GM12872 (cell line): Measurements from ENCODE around the gene RIPOR3.

Experiments used
- CTCF ChIP-seq: IDR thresholded peaks from 3 replicates; pipeline ENCODE4 v1.5.1; 2011; ENCODE audit warnings: low read depth, mild to moderate bottlenecking, low read length, moderate library complexity; ENCODE audit not compliant: insufficient read depth

Gene RIPOR3

DNA sequence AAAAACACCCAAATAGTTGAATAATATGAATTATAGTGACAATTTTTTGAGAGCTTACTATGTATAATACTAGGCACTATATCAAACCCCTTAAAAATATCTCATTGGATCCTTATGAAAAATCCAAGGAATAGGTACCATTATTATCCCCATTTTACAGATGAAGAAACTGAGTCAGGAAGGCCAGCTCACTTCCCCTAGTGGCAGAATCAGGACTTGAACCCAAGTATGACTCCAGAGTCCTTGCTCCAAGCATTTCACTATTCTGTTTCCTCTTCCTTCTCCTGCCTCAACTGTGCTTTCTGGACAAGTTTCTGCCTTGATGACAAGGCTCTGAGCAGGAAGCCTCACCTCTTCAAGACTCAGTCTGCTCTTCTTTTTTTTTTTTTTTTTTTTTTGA, 29.2 kb upstream of the RIPOR3 start:
- 0 out of 3 replicates have a peak, but pooled peaks have one; percentile 11 for TF ChIP-seq CTCF

- TF ChIP-seq CTCF, result no peak
Observed at GRCh38 chr20:50720026-50720425, 28.7 kb upstream of the RIPOR3 start.

GRCh38 chr20:50719328-50719727, 28.0 kb upstream of the RIPOR3 start:
- no peak for TF ChIP-seq CTCF

- TF ChIP-seq CTCF, result no peak
Observed at GRCh38 chr20:50717974-50718761, 26.8 kb upstream of the RIPOR3 start.

- TF ChIP-seq CTCF, result no peak
Observed at GRCh38 chr20:50717312-50717711, 26.0 kb upstream of the RIPOR3 start.

DNA sequence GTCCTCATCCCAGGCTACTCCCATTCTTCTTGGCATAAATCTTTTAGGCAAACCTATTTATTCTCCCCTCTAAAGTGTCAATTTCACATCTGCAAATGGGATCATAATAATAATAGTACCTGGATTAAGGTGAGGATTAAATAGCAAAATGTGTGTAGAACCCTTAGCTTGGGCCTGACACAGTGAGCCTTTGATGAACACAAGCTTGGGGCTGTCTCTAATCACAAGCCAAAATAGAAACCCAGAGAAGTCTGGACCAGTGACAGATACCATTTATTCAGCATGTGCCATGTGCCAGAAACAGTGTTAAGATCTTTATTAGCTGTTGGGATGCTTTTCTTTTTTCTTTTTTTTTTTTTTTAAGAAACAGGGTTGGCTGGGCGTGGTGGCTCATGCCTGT, 25.2 kb upstream of the RIPOR3 start:
- TF ChIP-seq CTCF, result no peak

DNA sequence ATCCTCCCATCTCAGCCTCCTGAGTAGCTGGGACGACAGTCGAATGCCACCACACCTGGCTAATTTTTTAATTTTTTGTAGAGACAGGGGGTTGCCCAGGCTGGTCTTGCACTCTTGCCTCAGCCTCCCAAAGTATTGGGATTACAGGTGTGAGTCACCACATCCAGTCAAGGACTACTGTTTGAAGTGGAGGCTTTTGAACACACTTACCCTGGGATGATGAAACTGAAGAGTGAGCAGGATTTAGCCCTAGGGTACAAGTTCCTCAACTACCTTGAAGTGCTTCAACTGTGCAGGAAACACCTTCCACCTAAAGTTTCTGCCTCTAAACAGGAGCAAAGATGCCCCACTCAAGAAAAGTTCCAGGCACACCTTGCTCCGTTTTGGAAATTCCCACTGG, 24.4 kb upstream of the RIPOR3 start:
- no peak for TF ChIP-seq CTCF

GRCh38 chr20:50713657-50714101, 22.3 kb upstream of the RIPOR3 start:
- 0 out of 3 replicates have a peak, but pooled peaks have one; percentile 19 for TF ChIP-seq CTCF
